ENCODE results near the gene SLC9A9.

DNA sequence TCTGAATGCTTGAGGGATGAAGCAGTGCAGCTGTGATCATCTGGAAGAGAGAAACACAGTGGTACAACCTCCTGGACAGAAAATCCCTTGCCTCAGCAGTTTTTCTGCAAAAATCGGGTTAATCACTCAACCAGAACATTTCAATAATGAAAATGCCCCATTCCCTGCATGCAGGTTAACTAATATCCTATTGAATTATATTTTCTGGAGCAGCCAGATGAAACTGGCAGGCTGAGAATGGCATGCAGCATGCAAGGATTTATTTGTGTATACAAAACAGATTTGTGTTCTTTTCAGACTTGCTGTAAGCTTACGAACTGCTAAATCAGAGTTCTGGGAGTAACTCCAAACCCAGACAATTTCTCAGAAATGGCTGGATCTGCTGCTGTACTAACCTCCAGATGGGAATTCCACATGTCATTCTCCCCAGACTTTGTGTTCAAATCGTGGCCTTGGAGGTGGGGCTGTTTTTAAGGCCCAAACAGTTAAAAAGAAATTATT, 39.1 kb downstream of the SLC9A9 start:
- TF ChIP-seq, protein P1, sequence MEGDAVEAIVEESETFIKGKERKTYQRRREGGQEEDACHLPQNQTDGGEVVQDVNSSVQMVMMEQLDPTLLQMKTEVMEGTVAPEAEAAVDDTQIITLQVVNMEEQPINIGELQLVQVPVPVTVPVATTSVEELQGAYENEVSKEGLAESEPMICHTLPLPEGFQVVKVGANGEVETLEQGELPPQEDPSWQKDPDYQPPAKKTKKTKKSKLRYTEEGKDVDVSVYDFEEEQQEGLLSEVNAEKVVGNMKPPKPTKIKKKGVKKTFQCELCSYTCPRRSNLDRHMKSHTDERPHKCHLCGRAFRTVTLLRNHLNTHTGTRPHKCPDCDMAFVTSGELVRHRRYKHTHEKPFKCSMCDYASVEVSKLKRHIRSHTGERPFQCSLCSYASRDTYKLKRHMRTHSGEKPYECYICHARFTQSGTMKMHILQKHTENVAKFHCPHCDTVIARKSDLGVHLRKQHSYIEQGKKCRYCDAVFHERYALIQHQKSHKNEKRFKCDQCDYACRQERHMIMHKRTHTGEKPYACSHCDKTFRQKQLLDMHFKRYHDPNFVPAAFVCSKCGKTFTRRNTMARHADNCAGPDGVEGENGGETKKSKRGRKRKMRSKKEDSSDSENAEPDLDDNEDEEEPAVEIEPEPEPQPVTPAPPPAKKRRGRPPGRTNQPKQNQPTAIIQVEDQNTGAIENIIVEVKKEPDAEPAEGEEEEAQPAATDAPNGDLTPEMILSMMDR (IDR thresholded peaks at IDR 0.05; ENCODE audit: poor library complexity), result no peak
- TF ChIP-seq EZH2 (IDR thresholded peaks at IDR 0.05; ENCODE audit: borderline replicate concordance) (no peak), EZH2phosphoT487 (IDR thresholded peaks at IDR 0.05; ENCODE audit: low read depth, severe bottlenecking, unreplicated experiment) (no peak)
